ENCODE data around the gene FADS1.

FADS1 gene

DNA sequence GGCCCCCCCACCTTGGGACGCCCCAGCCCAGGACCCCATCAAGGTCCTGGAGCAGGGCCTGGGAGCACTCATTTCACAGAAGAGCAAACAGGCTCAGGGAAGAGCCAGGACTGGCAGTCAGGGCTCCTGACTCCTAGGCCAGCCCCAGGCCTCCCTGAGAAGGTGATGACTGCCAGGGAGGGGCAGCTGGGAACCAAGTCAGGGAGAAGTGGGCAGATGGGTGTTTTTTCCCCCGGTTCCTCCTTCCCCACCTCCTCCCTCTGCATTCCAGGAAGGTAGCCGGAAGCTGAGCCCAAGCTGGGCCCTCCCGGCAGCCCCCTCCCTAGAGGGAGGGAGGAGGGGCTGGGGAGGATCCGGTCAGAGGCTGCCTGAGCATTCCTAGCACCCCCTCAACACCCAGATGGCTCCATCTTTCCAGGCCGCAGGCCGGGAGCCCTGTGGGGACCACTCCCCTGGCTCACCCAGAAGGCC, 44.8 kb downstream of the FADS1 start:
- TF ChIP-seq, protein P1, sequence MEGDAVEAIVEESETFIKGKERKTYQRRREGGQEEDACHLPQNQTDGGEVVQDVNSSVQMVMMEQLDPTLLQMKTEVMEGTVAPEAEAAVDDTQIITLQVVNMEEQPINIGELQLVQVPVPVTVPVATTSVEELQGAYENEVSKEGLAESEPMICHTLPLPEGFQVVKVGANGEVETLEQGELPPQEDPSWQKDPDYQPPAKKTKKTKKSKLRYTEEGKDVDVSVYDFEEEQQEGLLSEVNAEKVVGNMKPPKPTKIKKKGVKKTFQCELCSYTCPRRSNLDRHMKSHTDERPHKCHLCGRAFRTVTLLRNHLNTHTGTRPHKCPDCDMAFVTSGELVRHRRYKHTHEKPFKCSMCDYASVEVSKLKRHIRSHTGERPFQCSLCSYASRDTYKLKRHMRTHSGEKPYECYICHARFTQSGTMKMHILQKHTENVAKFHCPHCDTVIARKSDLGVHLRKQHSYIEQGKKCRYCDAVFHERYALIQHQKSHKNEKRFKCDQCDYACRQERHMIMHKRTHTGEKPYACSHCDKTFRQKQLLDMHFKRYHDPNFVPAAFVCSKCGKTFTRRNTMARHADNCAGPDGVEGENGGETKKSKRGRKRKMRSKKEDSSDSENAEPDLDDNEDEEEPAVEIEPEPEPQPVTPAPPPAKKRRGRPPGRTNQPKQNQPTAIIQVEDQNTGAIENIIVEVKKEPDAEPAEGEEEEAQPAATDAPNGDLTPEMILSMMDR (IDR thresholded peaks at IDR 0.05), result no peak
- Histone ChIP-seq H3K36me3 (no peaks in the 10 kb centered on the region), H3K4me3 (ENCODE audit: low read depth in 1 of 2, low read length in 1 of 2) (no peak overlapping the region), H3K9me3 (no peaks in the 10 kb centered on the region), H3K4me1 (ENCODE audit: control insufficient read depth in 1 of 2, insufficient read depth in 1 of 2, low read depth in 1 of 2, low read length in 1 of 2) (peaks cover 9% of the 10 kb centered on the region in 2 experiments), H3K27me3 (peaks cover 10% of the 10 kb centered on the region), H3K27ac (peak overlapping the region; percentile 39)

DNA sequence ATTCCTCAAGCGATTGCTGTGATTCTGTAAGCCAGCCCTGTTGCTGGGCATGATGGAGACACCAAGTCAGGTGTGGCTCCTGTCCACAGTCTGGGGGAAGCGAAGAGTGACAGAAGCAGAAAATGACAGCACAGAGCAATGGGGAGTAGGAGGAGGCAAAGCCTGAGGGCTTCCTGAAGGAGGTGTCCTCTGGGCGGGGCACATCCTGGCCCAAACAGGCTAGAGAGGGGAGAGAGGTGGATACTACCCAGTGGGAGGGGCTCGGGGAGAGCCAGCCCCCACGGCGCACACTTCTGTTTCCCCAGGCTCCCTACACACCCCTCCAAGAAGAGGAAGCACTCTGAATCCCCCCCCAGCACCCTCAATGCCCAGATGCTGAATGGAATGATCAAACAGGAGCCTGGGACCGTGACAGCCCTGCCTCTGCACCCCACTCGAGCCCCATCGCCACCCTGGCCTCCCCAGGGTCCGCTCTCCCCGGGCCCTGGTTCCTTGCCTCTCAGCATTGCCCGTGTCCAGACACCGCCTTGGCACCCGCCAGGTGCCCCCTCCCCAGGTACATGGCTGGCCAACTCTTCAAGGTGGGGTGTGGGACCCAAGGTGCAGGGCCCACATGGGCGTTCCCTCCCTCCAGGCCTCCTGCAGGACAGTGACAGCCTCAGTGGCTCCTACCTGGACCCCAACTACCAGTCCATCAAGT, 45.5 kb downstream of the FADS1 start:
- H3K4me1 ChIP-seq (ENCODE audit: control insufficient read depth in 1 of 2, insufficient read depth in 1 of 2, low read depth in 1 of 2, low read length in 1 of 2), result peaks cover 6 to 9% of the 10 kb centered on the region in 2 experiments
- TF ChIP-seq, protein P1 (IDR thresholded peaks at IDR 0.05), result no peak
- no peaks in the 10 kb centered on the region for H3K36me3 ChIP-seq
- no peak overlapping the region for H3K4me3 ChIP-seq (ENCODE audit: low read depth in 1 of 2, low read length in 1 of 2)
- peaks cover 3% of the 10 kb centered on the region for H3K27me3 ChIP-seq
- no peak overlapping the region for H3K27ac ChIP-seq
- no peaks in the 10 kb centered on the region for H3K9me3 ChIP-seq

DNA sequence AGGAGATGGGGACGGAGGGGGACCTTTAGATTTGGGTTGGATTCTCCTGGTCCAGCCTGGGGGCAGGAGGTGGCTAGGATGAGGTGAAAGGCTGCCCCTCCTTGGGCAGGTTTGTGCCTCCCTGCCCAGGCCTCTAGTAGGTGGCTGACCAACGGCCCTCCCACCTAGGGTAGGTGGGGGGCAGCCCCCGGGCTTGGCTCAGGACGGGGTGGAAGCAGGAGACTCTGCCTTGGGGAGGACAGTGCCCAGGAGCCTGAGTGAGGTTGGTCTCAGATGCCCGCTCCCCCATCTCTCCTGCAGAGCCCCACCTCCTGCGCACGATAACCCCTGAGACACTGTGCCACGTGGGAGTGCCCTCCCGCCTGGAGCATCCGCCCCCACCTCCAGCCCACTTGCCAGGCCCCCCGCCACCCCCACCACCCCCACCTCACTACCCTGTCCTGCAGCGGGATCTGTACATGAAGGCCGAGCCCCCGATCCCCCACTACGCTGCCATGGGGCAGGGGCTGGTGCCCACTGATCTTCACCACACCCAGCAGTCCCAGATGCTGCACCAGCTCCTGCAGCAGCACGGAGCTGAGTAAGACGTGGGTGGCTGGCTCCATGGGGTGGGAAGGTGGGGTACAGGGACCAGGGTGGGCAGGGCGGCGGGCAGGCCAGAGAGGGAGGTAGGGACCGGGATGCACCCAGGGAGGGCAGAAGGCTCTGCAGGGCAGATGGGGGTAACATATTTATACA, 46.7 kb downstream of the FADS1 start:
- peaks cover 6 to 9% of the 10 kb centered on the region in 2 experiments for H3K4me1 ChIP-seq (ENCODE audit: control insufficient read depth in 1 of 2, insufficient read depth in 1 of 2, low read depth in 1 of 2, low read length in 1 of 2)
- TF ChIP-seq, protein P1 (IDR thresholded peaks at IDR 0.05), result no peak
- no peak overlapping the region for H3K4me3 ChIP-seq (ENCODE audit: low read depth in 1 of 2, low read length in 1 of 2)
- H3K36me3 ChIP-seq, result no peaks in the 10 kb centered on the region
- no peaks in the 10 kb centered on the region for H3K9me3 ChIP-seq
- H3K27me3 ChIP-seq, result no peaks in the 10 kb centered on the region
- H3K27ac ChIP-seq, result no peak overlapping the region

DNA sequence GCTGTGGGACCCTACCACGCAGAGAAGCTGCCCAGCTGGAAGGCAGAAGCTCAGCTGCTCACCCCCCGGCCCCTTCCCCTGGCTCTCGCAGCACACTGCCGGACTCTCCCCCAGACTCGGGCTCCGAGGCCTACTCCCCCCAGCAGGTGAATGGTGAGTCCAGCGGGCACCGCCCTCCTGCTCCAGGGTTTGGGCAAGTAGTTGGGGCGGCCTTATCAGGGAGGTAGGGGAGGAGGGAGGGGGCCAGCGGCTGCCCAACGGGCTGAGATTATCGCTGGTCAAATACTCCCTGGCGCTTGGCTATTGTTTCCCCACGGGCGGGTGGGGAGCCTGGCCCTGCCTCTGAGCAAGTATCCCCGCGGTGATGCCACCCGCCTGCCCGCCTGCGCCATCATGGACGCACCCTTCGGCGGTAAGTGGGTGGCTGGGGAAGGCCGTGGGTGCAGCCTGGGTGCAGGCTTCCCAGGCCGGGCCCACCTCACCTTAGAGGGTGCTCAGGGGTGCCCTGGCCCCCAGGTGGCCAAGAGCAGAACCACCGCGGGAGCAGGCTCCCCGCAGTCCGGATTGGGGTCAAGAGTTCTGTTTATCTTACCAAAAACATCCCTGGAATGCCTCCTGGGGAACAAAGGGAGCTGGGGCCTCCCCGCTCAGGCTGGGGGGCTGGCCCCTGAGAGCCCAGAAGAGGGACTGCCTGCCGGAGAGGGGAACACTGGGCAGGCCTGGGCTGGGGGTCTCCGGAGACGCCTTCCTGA, 47.5 kb downstream of the FADS1 start:
- Histone ChIP-seq H3K36me3 (no peaks in the 10 kb centered on the region), H3K27ac (no peak overlapping the region), H3K9me3 (no peaks in the 10 kb centered on the region), H3K27me3 (no peaks in the 10 kb centered on the region), H3K4me3 (ENCODE audit: low read depth in 1 of 2, low read length in 1 of 2) (no peak overlapping the region), H3K4me1 (ENCODE audit: control insufficient read depth in 1 of 2, insufficient read depth in 1 of 2, low read depth in 1 of 2, low read length in 1 of 2) (peaks cover 6 to 9% of the 10 kb centered on the region in 2 experiments)
- TF ChIP-seq, protein P1 (IDR thresholded peaks at IDR 0.05), result no peak

DNA sequence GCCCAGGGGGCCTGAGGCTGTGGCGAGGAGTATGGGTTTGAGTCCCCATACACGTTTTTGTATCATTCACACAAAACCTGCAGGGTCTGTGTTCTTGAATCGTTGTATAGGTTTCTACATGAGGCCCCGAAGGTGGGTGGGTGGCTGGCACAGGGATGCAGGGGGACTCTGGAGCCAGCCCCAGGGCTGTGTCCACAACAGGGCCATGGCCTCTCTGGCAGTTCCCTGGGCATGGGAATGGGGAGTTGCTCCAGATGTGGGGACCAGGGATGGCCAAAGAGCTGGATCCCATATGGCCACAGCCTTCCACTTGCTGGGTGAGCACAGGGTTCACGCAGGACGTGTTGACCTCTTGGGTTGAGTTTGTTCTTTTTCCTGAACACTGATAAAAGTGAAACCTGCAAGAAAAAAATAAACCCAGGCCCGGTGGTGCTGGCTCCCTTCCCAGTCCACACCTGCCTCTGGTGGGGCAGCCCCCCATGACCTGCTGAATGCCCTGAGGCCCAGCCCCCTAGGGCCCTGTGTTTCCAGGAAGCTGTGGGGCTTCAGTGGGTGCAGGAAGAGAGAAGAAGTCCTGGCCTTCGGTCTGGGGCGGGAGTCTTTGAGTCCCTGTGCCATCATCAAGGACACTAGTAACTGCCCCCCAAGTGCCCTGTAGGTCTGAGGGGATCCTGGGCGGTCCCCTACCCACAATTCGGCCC, 48.3 kb downstream of the FADS1 start:
- peaks cover 6 to 9% of the 10 kb centered on the region in 2 experiments for H3K4me1 ChIP-seq (ENCODE audit: control insufficient read depth in 1 of 2, insufficient read depth in 1 of 2, low read depth in 1 of 2, low read length in 1 of 2)

More for the DNA sequence above, 48.3 kb downstream of the FADS1 start:
- TF ChIP-seq, protein P1 (IDR thresholded peaks at IDR 0.05), result no peak
- H3K36me3 ChIP-seq, result no peaks in the 10 kb centered on the region
- H3K27ac ChIP-seq, result no peak overlapping the region
- no peaks in the 10 kb centered on the region for H3K9me3 ChIP-seq
- H3K27me3 ChIP-seq, result no peaks in the 10 kb centered on the region
- no peak overlapping the region for H3K4me3 ChIP-seq (ENCODE audit: low read depth in 1 of 2, low read length in 1 of 2)
